Colonic mucosa (tissue), 4 donors: ENCODE measurements around the gene IARS2. TPM values are rescaled to one million over a fixed set of nuclear protein-coding genes. Genes with fewer than 3 reads are reported as not detected.
"Not testable (repeated sequence)": the region's sequence is repeated elsewhere in the genome, so short reads cannot be mapped to it uniquely, and the experiment has no call there.

Source experiments
- DNase-seq: peaks from one replicate; pipeline ENCODE4 v3.0.0-alpha.2; 2020
- H3K27ac ChIP-seq: fragments of 200-600 bp; one replicate; pipeline ENCODE4 v1.8.0; 2021
- H3K27me3 ChIP-seq: fragments of 200-600 bp; one replicate; pipeline ENCODE4 v1.8.0; 2021
- H3K36me3 ChIP-seq: fragments of 200-600 bp; one replicate; pipeline ENCODE4 v1.8.0; 2021
- H3K4me1 ChIP-seq: fragments of 200-600 bp; one replicate; pipeline ENCODE4 v1.8.0; 2021; ENCODE audit warnings: mild to moderate bottlenecking
- H3K4me3 ChIP-seq: fragments of 200-600 bp; one replicate; pipeline ENCODE4 v1.8.0; 2021
- H3K9ac ChIP-seq, 2 donors: one replicate each; pipeline ENCODE4 v1.7.0; 2013; ENCODE audit warnings: control low read depth in 2 of 2, low read depth in 2 of 2, low read length in 2 of 2
- H3K9me3 ChIP-seq: fragments of 200-600 bp; one replicate; pipeline ENCODE4 v1.8.0; 2021
- intact Hi-C: fragments of 100-400 bp; cut with DNase I; formaldehyde crosslinking; loops from one replicate; pipeline ENCODE4 v1.14.1; 2022
- total RNA-seq, 2 donors: library from RNA; stranded (reverse); fragmentation: NEBNext Ultra II Directional in 1 of 2; extraction: Animal tissue kit (Norgen Biotek cat#: 25700) in 1 of 2; gene quantifications; one replicate each; pipeline ENCODE4 v1.2.1, GENCODE V29; 2021
- TF ChIP-seq, protein P1 (sequence below): fragments of 200-600 bp; IDR thresholded peaks from one replicate; pipeline ENCODE4 v1.8.0; 2022; ENCODE audit warnings: antibody characterized with exemption, mild to moderate bottlenecking
- donor health status: healthy.
- donor health status: DM: no; HTN: no; CAD: no.
- donor health status: DM: no; HTN: no; CAD: no.

IARS2 gene
- total RNA-seq, 2 donors from 2014 or later: 80.6 to 114 TPM

DNA sequence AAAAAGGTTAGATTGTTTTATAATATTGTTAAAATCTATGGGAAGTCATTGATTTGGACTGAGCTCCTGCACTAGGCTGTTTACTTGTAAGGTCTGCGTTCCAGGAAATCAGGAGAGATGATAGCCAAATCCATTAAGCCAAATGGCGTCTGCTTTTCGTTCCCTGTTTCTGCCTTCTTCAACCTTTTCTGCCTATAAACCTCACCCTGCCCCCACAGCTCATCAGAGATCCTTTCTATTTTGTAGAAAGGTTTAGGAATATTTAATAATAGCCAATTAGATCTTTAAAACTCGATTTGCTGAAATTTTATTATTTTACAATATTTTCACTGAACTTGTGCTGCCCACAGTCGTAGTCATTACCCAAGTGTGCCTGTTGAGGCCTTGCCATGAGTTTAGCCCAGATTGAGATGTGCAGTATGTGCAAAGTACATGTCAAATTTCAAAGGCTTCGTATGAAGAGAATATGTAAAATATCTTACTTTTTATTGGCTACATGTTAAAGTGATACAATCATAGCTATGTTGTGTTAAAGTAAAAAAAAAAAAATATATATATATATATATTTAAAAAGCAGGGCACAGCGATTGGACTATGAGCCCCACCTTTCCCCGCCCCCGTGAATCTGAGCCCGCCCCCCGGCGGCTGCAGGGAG, 444 bp upstream of the IARS2 start:
- Histone ChIP-seq H3K4me1 (peaks cover 5% of the 10 kb centered on the region), H3K4me3 (peak overlapping the region; percentile 97), H3K9me3 (no peaks in the 10 kb centered on the region), H3K9ac (no peak overlapping the region), H3K36me3 (no peaks in the 10 kb centered on the region), H3K27me3 (no peaks in the 10 kb centered on the region), H3K27ac (no peak overlapping the region)
- TF ChIP-seq, protein P1, sequence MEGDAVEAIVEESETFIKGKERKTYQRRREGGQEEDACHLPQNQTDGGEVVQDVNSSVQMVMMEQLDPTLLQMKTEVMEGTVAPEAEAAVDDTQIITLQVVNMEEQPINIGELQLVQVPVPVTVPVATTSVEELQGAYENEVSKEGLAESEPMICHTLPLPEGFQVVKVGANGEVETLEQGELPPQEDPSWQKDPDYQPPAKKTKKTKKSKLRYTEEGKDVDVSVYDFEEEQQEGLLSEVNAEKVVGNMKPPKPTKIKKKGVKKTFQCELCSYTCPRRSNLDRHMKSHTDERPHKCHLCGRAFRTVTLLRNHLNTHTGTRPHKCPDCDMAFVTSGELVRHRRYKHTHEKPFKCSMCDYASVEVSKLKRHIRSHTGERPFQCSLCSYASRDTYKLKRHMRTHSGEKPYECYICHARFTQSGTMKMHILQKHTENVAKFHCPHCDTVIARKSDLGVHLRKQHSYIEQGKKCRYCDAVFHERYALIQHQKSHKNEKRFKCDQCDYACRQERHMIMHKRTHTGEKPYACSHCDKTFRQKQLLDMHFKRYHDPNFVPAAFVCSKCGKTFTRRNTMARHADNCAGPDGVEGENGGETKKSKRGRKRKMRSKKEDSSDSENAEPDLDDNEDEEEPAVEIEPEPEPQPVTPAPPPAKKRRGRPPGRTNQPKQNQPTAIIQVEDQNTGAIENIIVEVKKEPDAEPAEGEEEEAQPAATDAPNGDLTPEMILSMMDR: no peak
- no peak for DNase-seq
- intact Hi-C loops: loop anchor here (10.0 kb wide), 1 partner anchor 49 kb away; the partner anchor contains the start of gene EPRS1

DNA sequence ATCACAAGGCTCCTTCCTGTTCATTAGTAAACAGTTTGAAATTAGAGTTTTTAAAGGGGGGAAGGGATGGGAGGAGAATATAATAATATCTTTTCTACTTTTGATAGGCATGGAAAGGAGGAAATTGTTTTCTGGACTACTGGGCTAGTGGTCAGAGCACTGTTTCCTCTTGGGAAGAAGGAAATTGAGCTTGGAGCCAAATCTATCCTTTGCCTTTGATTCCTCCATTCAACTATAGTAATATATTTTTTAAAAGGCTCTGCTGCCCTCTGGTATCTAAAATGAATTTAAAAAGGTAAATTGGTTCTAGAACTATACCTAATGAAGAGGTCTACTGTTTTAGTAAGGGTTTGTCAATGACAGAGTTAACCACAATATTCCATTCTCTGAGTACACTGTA, 5.9 kb downstream of the IARS2 start:
- H3K4me3 ChIP-seq: no peak overlapping the region
- no peak for DNase-seq
- no peak overlapping the region for H3K9ac ChIP-seq
- H3K27ac ChIP-seq: no peak overlapping the region
- peaks cover 5% of the 10 kb centered on the region for H3K4me1 ChIP-seq
- TF ChIP-seq, protein P1: no peak
- H3K36me3 ChIP-seq: peaks cover 13% of the 10 kb centered on the region
- no peaks in the 10 kb centered on the region for H3K27me3 ChIP-seq
- no peaks in the 10 kb centered on the region for H3K9me3 ChIP-seq
- intact Hi-C loops: loop anchor here (10.0 kb wide), 2 partner anchors 55 to 105 kb away; partner anchors contain the start of gene EPRS1

DNA sequence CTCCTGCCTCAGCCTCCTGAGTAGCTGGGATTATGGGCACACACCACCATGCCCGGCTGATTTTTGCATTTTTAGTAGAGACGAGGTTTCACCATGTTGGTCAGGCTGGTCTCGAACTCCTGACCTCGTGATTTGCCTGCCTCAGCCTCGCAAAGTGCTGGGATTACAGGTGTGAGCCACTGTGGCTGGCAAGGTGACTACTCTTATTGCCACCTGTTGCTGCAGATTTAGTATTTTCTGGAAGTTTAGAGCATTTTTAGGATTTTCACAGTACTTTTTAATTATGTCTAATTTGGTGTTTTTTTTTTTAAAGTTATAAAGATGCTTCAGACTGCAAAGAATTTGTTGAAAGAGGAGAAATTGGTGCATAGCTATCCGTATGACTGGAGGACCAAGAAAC, 16.5 kb downstream of the IARS2 start:
- H3K36me3 ChIP-seq: not testable (repeated sequence)

DNA sequence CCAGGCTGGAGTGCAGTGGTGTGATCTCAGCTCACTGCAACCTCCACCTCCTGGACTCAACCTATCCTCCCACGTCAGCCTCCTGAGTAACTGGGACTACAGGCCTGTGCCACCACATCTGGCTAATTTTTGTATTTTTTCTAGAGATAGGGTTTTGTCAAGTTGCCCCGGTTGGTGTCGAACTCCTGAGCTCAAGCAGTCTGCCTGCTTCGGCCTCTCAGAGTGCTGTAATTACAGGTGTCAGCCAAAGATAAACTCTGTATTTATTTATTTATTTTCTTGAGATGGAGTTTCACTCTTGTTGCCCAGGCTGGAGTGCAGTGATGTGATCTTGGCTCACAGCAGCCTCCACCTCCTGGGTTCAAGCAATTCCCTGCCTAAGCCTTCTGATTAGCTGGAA, 18.7 kb downstream of the IARS2 start:
- H3K27me3 ChIP-seq, intact Hi-C loops, H3K9me3 ChIP-seq, H3K4me3 ChIP-seq, H3K36me3 ChIP-seq, H3K27ac ChIP-seq, DNase-seq, H3K4me1 ChIP-seq, H3K9ac ChIP-seq: not testable (repeated sequence)

More for the DNA sequence above, 16.5 kb downstream of the IARS2 start:
- H3K9me3 ChIP-seq, H3K27me3 ChIP-seq, DNase-seq, H3K27ac ChIP-seq, intact Hi-C loops, H3K4me1 ChIP-seq, H3K4me3 ChIP-seq, H3K9ac ChIP-seq: not testable (repeated sequence)

DNA sequence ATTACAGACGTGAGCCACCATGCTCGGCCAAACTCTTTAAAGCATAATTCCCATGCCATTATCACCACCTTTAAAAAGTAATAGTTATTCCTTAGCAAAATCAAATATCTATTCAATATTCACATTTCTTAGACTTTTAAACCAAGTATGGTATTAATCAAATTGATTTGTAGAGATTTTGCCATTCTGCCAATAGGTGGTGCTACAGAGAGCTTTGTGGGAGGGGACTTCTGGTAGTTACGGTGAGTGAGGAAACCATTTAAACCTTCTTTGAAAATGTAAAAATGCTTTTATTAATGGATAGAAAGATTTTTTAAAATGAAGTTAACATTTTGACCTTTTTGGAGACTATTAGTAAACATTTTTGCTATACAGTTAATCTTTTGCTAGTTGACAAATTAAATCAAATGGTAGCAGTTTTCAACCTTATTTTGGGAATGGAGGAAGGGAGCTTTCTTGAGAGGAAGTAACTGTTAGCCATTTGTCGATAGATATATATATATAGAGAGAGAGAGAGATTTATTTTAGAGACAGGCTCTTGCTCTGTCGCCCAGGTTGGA, 19.3 kb downstream of the IARS2 start:
- H3K36me3 ChIP-seq: no peaks in the 10 kb centered on the region
- no peaks in the 10 kb centered on the region for H3K9me3 ChIP-seq
- no peaks in the 10 kb centered on the region for H3K4me1 ChIP-seq
- TF ChIP-seq, protein P1: peak; percentile 47
- no peak overlapping the region for H3K27ac ChIP-seq
- no peak overlapping the region for H3K9ac ChIP-seq
- no peak overlapping the region for H3K4me3 ChIP-seq
- DNase-seq: peak; percentile 34
- H3K27me3 ChIP-seq: no peaks in the 10 kb centered on the region
- intact Hi-C loops: no loop called here

DNA sequence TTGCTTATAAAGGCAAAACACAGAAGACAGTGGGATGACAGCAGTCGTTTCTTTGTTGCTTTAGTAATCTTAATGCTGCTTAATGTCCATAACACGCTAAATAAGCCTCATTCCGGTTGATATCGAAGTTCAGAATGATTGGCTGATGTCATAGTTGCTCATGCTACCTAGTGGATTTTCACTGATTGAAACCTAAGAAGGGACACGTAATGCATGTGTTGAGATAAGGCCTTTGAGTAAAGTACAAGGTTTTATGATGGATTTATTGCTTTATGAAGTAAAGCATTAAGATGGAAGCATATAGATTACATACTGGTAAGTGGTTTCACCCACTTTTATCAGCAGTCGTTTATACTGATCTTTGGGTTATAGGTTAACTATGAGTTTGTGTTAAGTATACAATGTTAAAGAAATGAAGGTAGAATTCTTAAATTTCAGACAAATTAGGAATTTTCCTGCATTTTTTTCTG, 25.1 kb downstream of the IARS2 start:
- TF ChIP-seq, protein P1: no peak
- Histone ChIP-seq H3K4me3 (peak overlapping the region; percentile 14), H3K27ac (peak overlapping the region; percentile 47), H3K4me1 (no peaks in the 10 kb centered on the region), H3K27me3 (no peaks in the 10 kb centered on the region), H3K36me3 (no peaks in the 10 kb centered on the region), H3K9me3 (no peaks in the 10 kb centered on the region), H3K9ac (peak overlapping the region in 1 of 2 donors; percentile 46)
- intact Hi-C loops: no loop called here
- DNase-seq: peak; percentile 50
